Lower leg skin (tissue), 4 donors: ENCODE data around the gene OVOL1. TPM values are rescaled to one million over a fixed set of nuclear protein-coding genes. Genes with fewer than 3 reads are reported as not detected.

ENCODE experiments used
- DNase-seq, 2 donors: peaks; one replicate each; pipeline ENCODE4 v3.0.0-alpha.2; 2019; ENCODE audit warnings: low spot score in 2 of 2
- H3K4me3 ChIP-seq: fragments of 200-600 bp; sonication (generic); 2 replicates; pipeline ENCODE4 v1.5.1; 2017; ENCODE audit warnings: mild to moderate bottlenecking, low read depth; ENCODE audit not compliant: poor library complexity, severe bottlenecking
- POLR2A ChIP-seq, 2 donors: fragments of 450-650 bp; IDR thresholded peaks; one replicate each; pipeline ENCODE4 v1.6.1; 2016 to 2017; ENCODE audit warnings: antibody characterized with exemption in 2 of 2, mild to moderate bottlenecking in 1 of 2, moderate library complexity in 1 of 2
- WGBS, 2 donors: methylation state at CpG; one replicate each; pipeline ENCODE4 v1.1.5; 2018; 5-methylcytosine and 5-hydroxymethylcytosine counted together
- intact Hi-C: fragments of 100-400 bp; cut with DNase I; formaldehyde crosslinking; loops from one replicate; pipeline ENCODE4 v1.15.0; 2023; ENCODE audit warnings: low total_unique reads
- total RNA-seq, 4 donors: library from RNA; depleted of rRNA; stranded (reverse); fragments of >200 nt; gene quantifications; one replicate each; pipeline ENCODE4 v1.1.0, GENCODE V29; 2016
- TF ChIP-seq, protein P1 (sequence below), 3 donors: fragments of 450-650 bp; IDR thresholded peaks; one replicate each; pipeline ENCODE4 v1.5.1; 2016; ENCODE audit warnings: antibody characterized with exemption in 3 of 3, mild to moderate bottlenecking in 3 of 3, moderate library complexity in 2 of 3

Gene OVOL1
- 100 to 1,000 TPM in 2 of 4 donors, 10 to 100 TPM in 2; 74.8 to 159 (median 105) TPM for total RNA-seq

DNA sequence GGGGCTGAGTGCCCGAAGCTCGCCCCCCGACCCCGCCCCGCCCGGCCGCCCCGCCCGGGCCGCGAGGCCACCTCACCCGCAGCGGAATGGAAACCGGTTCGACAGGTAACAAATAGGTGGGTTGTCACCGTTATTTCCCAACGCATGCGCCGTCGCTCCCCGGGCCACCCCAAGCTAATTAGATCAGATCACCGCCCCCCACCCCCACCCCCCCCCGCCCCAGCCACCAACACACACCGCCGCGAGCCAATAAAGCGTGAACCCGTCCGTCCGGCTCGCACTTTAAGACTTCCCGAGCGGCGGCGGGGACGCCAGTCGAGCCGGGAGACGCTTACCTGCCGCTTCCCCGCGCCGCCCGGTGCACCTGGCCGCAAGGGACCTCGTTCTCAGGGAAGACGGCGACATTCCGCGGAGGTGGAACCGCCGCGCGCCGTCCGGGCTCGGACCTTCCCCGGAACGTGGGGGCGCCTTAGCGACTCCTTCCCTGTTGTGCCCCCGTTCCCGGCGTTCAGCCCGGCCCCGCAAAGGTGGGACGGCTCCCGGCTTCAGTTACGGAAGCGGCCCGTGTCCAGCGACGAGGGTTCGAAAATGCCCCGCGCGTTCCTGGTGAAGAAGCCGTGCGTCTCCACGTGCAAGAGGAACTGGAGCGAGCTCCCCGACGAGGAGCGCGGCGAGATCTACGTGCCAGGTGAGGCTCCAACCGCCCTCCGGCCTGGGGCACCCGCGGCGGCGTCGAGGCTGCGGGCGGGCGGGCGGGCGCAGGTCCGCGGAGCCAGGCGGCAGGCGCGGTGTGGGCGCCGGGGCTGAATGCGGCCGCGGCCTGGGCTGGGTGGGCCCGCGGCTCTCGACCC, at the start of gene OVOL1:
Gene OVOL1 (plus strand): TSS at position 278 of the 851 bp plus-strand sequence. CDS start 311 bp downstream, at position 589.
- DNase-seq = no peak
- no peak within 1 kb of the TSS for H3K4me3 ChIP-seq
- 0 to 1% methylated on average over 9 to 73 of the region's 112 CpGs for WGBS, 2 donors
- TF ChIP-seq POLR2A (IDR thresholded peaks at IDR 0.05) = no peak
- TF ChIP-seq, protein P1, sequence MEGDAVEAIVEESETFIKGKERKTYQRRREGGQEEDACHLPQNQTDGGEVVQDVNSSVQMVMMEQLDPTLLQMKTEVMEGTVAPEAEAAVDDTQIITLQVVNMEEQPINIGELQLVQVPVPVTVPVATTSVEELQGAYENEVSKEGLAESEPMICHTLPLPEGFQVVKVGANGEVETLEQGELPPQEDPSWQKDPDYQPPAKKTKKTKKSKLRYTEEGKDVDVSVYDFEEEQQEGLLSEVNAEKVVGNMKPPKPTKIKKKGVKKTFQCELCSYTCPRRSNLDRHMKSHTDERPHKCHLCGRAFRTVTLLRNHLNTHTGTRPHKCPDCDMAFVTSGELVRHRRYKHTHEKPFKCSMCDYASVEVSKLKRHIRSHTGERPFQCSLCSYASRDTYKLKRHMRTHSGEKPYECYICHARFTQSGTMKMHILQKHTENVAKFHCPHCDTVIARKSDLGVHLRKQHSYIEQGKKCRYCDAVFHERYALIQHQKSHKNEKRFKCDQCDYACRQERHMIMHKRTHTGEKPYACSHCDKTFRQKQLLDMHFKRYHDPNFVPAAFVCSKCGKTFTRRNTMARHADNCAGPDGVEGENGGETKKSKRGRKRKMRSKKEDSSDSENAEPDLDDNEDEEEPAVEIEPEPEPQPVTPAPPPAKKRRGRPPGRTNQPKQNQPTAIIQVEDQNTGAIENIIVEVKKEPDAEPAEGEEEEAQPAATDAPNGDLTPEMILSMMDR (IDR thresholded peaks at IDR 0.05) = no peak
- intact Hi-C loops = no loop called here

GRCh38 chr11:65739022-65739421, 47.8 kb upstream of the OVOL1 start:
- DNase-seq = no peak
- WGBS, 2 donors = 89 to 94% methylated on average over 2 of the region's 2 CpGs

DNA sequence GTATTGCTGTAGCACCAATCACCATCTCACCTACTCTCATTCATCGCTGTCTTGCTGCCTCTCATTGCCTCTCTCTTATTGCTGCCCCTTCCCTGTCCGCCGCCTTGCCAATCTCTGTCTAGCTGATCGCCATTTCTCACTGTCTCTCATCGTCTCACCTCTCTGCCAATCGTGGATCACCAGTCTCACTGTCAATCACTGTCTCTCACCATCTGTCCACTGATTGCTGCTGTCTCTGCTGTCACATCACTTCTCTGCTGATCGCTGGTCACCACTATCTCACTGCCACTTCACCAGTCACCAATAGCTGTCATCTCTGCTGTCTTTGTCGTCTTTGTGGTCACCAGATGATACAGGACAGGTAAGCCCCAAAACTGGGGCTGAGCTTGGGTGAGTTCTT, 45.7 kb upstream of the OVOL1 start:
- WGBS, 2 donors = 81 to 86% methylated on average over 8 of the region's 8 CpGs
- DNase-seq = no peak
- intact Hi-C loops = no loop called here
- TF ChIP-seq, protein P1 (IDR thresholded peaks at IDR 0.05) = no peak
- no peak for TF ChIP-seq POLR2A (IDR thresholded peaks at IDR 0.05)
- no peak overlapping the region for H3K4me3 ChIP-seq

More at GRCh38 chr11:65739022-65739421, 47.8 kb upstream of the OVOL1 start:
- intact Hi-C loops = no loop called here
- H3K4me3 ChIP-seq = no peak overlapping the region
- TF ChIP-seq, protein P1 (IDR thresholded peaks at IDR 0.05) = no peak
- no peak for TF ChIP-seq POLR2A (IDR thresholded peaks at IDR 0.05)

- 79 to 87% methylated on average over 1 of the region's 1 CpG for WGBS, 2 donors
- no peak for DNase-seq
- TF ChIP-seq, protein P1 (IDR thresholded peaks at IDR 0.05) = no peak
- TF ChIP-seq POLR2A (IDR thresholded peaks at IDR 0.05) = no peak
- H3K4me3 ChIP-seq = no peak overlapping the region
- intact Hi-C loops = no loop called here
Measured at GRCh38 chr11:65742353-65742752, 44.5 kb upstream of the OVOL1 start.

- DNase-seq = no peak
- H3K4me3 ChIP-seq = no peak overlapping the region
- WGBS, 2 donors = 47 to 71% methylated on average over 10 of the region's 10 CpGs
- no peak for TF ChIP-seq POLR2A (IDR thresholded peaks at IDR 0.05)
- TF ChIP-seq, protein P1 (IDR thresholded peaks at IDR 0.05) = no peak
- intact Hi-C loops = no loop called here
Measured at GRCh38 chr11:65743681-65744025, 43.2 kb upstream of the OVOL1 start.
